Immature natural killer cell (primary cell): ENCODE results near the gene PARD3B. TPM values are rescaled to one million over a fixed set of nuclear protein-coding genes. Genes with fewer than 3 reads are reported as not detected.

Experiments used
- DNase-seq, 3 donors: peaks; one replicate each; pipeline ENCODE4 v3.0.0; 2022; ENCODE audit warnings: mixed read lengths in 1 of 3
- H3K27ac Mint-ChIP-seq, 6 donors: one replicate each; pipeline ENCODE4 v1.8.0; 2020; ENCODE audit warnings: mixed read lengths in 6 of 6, mild to moderate bottlenecking in 5 of 6, inconsistent platforms in 4 of 6, moderate library complexity in 3 of 6
- H3K27me3 Mint-ChIP-seq, 3 donors: one replicate each; pipeline ENCODE4 v1.8.0; 2020 to 2021; ENCODE audit warnings: low read depth in 3 of 3, mild to moderate bottlenecking in 3 of 3, mixed read lengths in 3 of 3, moderate library complexity in 3 of 3, inconsistent platforms in 1 of 3
- H3K36me3 Mint-ChIP-seq, 3 donors: one replicate each; pipeline ENCODE4 v1.8.0; 2020; ENCODE audit warnings: mixed read lengths in 3 of 3, inconsistent platforms in 2 of 3, mild to moderate bottlenecking in 2 of 3
- H3K4me1 Mint-ChIP-seq, 2 donors: one replicate each; pipeline ENCODE4 v1.8.0; 2020; ENCODE audit warnings: inconsistent platforms in 2 of 2, mild to moderate bottlenecking in 2 of 2, mixed read lengths in 2 of 2, moderate library complexity in 1 of 2
- H3K4me3 Mint-ChIP-seq, 5 donors: one replicate each; pipeline ENCODE4 v1.8.0; 2020; ENCODE audit warnings: mild to moderate bottlenecking in 5 of 5, mixed read lengths in 5 of 5, inconsistent platforms in 3 of 5, moderate library complexity in 3 of 5
- H3K9me3 Mint-ChIP-seq, 6 donors: one replicate each; pipeline ENCODE4 v1.8.0; 2020; ENCODE audit warnings: mild to moderate bottlenecking in 6 of 6, mixed read lengths in 6 of 6, inconsistent platforms in 4 of 6, moderate library complexity in 3 of 6
- polyA plus RNA-seq, 3 donors: library from polyadenylated mRNA; unstranded; fragments of 300-500 nt; fragmentation: Illumina TruSeq; gene quantifications; one replicate each; pipeline ENCODE4 v1.2.3, GENCODE V29; 2021

Gene PARD3B
- polyA plus RNA-seq, 3 donors from 2014 or later = not detected

DNA sequence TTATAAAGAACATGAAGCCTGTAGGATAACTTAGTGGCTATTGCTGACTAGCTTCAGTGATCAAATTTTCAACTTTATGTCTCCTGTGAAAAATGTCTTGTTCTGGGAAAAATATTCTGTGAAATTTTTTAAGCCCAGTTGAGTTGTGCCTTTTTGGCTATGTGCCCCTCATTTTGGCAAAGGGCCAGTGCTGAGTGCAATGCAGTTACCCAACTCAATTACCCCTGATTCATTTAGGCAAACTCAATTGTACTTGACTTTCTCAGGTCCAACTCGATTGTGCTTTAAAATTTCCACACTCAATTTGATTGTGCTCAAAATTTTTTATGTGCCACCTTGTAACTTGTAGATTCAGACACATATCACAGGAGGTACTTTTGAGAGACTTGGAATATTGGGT, 588.3 kb downstream of the PARD3B start:
- no peaks in the 10 kb centered on the region for H3K36me3 Mint-ChIP-seq
- H3K9me3 Mint-ChIP-seq = peaks cover 0 to 3% (median 0%) of the 10 kb centered on the region in 6 donors
- no peak overlapping the region for H3K4me3 Mint-ChIP-seq
- peaks cover 15 to 20% of the 10 kb centered on the region in 2 donors for H3K4me1 Mint-ChIP-seq
- no peaks in the 10 kb centered on the region for H3K27me3 Mint-ChIP-seq
- no peak overlapping the region for H3K27ac Mint-ChIP-seq
- no peak for DNase-seq

DNA sequence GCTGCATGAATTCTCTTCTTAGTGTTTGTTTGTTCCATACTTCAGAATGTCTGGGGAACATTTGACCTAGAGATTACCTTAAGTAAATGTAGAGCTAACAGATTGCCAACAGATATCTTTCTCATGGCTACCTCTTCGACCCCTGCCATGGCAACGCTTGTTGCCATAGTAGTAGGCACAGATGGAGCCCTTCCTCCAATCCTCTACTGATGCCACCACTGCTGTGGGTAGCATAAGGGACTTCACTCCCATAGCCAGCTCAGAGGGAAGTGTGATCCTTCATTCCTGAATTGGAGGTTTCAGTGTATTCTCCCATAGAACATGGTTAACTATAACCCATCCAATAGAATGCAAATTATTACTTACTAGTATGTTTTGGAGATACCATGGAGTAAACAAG, 593.5 kb downstream of the PARD3B start:
- Mint-ChIP-seq H3K27me3 (no peaks in the 10 kb centered on the region), H3K9me3 (peaks cover 0 to 4% (median 0%) of the 10 kb centered on the region in 6 donors), H3K36me3 (no peaks in the 10 kb centered on the region), H3K4me1 (peaks cover 0 to 6% of the 10 kb centered on the region in 2 donors), H3K4me3 (no peak overlapping the region), H3K27ac (no peak overlapping the region)
- DNase-seq = no peak

DNA sequence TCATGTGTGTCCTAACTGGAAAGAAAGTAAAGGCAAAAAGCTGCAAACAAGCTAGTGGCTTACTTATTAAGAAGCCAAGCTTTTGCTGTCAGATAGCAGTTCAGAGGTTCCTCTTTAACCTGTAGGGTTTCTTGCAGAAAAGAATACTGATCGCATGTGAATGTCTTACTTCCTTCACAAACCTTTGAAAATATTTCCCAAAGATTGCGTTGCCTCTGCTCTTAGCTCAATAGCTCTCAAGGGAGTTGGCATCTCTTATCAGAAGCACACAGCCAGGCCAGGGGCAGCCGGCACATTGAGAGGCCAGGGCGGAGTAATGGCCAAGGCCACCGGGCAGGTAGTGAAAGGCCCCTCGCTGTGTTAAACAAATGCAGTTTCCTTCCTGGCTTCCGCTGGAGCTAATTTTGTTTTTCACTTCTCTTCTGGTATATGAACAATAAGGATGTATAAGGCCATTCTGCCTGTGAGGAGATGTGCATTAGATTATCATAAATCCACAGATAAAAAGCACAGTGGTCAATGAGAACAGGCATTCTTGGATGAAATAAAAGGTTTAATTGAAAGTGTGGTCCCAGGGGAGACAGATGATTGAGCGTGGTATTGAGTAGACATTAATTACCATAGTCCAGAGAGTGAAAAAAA, 594.7 kb downstream of the PARD3B start:
- Mint-ChIP-seq H3K36me3 (no peaks in the 10 kb centered on the region), H3K9me3 (peaks cover 0 to 2% (median 0%) of the 10 kb centered on the region in 6 donors), H3K27me3 (no peaks in the 10 kb centered on the region), H3K27ac (no peak overlapping the region), H3K4me3 (no peak overlapping the region), H3K4me1 (peaks cover 0 to 6% of the 10 kb centered on the region in 2 donors)
- no peak for DNase-seq

DNA sequence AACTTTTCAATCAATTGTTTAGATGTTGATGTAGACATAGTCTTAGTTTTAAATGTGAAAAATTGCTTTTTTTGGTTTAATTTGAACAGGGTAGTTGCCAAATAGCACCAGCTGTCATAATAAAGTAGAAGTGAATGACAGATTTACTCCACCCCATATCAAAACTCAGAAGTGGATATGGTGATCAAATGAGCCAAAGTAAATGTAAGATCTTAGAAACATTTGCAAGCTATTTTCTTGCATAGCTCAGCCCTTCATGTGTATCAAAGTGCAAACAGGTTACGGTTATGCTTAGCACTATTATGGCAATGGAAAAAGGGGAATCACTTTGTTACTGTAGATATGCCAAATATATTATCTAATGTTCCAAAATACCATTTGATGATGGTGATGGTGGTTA, 596.1 kb downstream of the PARD3B start:
- H3K27ac Mint-ChIP-seq = no peak overlapping the region
- no peak overlapping the region for H3K4me3 Mint-ChIP-seq
- DNase-seq = no peak
- H3K27me3 Mint-ChIP-seq = peaks cover 0 to 2% (median 0%) of the 10 kb centered on the region in 3 donors
- H3K36me3 Mint-ChIP-seq = no peaks in the 10 kb centered on the region
- peaks cover 0 to 2% (median 0%) of the 10 kb centered on the region in 6 donors for H3K9me3 Mint-ChIP-seq
- H3K4me1 Mint-ChIP-seq = peaks cover 0 to 6% of the 10 kb centered on the region in 2 donors

DNA sequence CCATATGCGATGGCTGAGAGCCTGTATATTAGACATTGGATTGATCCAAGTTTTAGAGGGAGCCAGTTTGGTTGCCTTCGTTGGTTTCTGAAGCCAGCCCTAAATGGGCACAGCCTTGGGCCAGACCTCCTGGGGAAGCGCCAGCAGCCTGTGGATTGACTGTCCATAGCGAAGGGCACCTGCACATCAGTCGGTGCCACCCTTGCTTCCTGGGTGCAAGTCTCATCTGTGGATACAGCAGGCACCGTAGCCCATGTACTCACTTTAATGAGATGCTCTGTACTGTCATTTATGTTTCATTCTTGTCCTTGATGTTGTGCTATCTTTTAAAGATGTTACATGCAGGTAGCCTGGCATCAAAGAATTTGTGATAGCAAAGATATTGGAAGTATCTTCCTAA, 600.6 kb downstream of the PARD3B start:
- H3K4me1 Mint-ChIP-seq = no peaks in the 10 kb centered on the region
- H3K36me3 Mint-ChIP-seq = no peaks in the 10 kb centered on the region
- H3K27ac Mint-ChIP-seq = no peak overlapping the region
- H3K27me3 Mint-ChIP-seq = peaks cover 0 to 2% (median 0%) of the 10 kb centered on the region in 3 donors
- peaks cover 0 to 2% (median 0%) of the 10 kb centered on the region in 6 donors for H3K9me3 Mint-ChIP-seq
- no peak for DNase-seq
- H3K4me3 Mint-ChIP-seq = no peak overlapping the region

DNA sequence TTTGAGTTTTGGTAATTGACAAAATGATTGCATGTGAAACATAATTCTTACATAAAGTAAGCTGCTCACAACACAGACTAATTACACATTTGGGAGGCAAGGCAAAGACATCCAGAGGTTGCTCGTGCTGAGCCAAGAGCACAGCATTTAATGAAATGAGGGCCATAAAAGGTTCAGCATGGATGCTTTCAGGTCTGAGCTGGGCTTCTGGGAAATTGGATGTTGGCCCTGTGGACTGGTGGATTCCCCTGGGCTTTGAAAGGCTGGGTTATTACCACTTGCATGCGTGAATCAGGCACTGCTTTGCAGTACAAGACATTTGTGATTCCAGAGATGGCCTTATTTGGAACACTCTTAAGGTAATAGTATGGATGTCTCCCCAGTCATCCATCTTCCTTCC, 603.5 kb downstream of the PARD3B start:
- Mint-ChIP-seq H3K4me3 (no peak overlapping the region), H3K36me3 (no peaks in the 10 kb centered on the region), H3K27ac (no peak overlapping the region), H3K9me3 (peaks cover 0 to 4% (median under 1%) of the 10 kb centered on the region in 6 donors), H3K4me1 (no peaks in the 10 kb centered on the region), H3K27me3 (peaks cover 0 to 2% (median 0%) of the 10 kb centered on the region in 3 donors)
- DNase-seq = no peak

DNA sequence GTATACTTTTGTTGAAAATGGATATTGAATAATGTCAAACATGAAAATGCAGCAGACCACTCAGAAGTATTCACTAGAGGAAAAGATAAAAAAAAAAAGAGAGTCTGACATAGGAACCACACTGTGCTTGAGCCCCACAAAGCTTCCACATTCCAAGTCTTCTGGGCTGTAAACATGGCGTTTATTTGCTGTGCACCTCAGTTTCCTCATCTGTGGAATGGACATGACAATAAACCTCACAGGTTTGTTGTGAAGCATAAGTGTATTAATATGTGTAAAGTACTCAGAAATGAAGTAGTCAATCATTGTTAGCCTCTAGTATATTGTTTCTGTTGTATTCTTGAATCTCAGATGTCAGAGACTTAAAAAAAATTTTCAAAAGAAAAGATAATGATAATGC, 611.2 kb downstream of the PARD3B start:
- Mint-ChIP-seq H3K36me3 (no peaks in the 10 kb centered on the region), H3K4me1 (no peaks in the 10 kb centered on the region), H3K27me3 (peaks cover 0 to 2% (median 0%) of the 10 kb centered on the region in 3 donors), H3K9me3 (peaks cover 0 to 6% (median 0%) of the 10 kb centered on the region in 6 donors), H3K27ac (no peak overlapping the region), H3K4me3 (no peak overlapping the region)
- DNase-seq = no peak

DNA sequence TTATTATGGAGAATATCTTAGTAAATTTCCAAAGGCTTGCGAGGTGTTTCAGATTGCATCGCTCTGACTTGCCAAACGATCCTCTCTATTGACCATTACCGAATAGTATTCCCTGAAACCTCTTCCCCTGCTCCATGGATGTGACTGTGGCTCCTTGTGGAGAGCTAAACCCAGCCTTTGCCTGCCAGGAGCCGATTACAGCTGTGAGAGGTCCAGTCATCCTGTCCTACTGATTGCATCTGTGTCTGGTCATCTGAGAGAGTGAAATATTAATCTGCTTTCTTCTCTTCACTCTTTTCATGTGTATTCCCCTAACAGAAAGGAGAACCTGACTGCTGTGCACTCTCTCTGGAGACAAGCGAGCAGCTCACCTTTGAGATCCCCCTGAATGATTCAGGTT, 613.1 kb downstream of the PARD3B start:
- Mint-ChIP-seq H3K27ac (no peak overlapping the region), H3K4me1 (no peaks in the 10 kb centered on the region)

DNA sequence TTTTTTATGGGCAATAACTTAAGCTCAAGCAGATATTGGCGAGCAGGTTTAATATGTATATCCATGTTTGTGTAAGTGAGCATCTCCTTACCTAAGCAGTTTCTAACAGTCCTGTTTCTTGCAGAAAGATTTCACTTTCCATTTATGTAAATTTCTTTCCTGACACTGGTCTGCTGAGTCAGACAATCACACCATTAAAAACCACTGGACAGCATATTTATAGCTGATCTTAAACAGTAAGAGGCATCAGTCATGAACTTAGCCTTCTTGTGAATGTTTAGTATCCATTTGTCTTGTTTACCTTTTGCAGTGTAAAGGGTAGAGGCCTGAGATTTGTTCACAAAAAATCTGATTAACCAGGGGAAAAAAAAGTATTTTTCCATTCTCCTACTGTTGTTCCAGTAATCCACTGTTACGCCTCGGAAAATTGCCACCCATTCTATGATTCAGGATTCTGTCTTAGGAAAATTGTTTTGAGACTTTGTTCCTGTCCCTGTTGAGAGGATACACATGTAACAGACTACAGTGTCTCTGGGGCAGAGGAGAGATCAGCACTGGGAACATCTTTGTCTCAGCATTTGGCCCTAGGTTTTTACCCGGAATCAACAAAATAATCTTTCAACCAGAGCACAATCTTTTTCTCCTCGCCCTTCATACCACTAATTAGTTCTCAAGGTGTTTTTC, 616.0 kb downstream of the PARD3B start:
- H3K4me1 Mint-ChIP-seq = no peaks in the 10 kb centered on the region
- no peak for DNase-seq
- H3K27me3 Mint-ChIP-seq = peaks cover 0 to 2% (median 0%) of the 10 kb centered on the region in 3 donors
- H3K4me3 Mint-ChIP-seq = no peak overlapping the region
- no peaks in the 10 kb centered on the region for H3K36me3 Mint-ChIP-seq
- peaks cover 0 to 4% (median 0%) of the 10 kb centered on the region in 6 donors for H3K9me3 Mint-ChIP-seq
- H3K27ac Mint-ChIP-seq = no peak overlapping the region

More for the DNA sequence above, 613.1 kb downstream of the PARD3B start:
- Mint-ChIP-seq H3K9me3 (peaks cover 0 to 6% (median 0%) of the 10 kb centered on the region in 6 donors), H3K4me3 (no peak overlapping the region), H3K36me3 (no peaks in the 10 kb centered on the region), H3K27me3 (peaks cover 0 to 2% (median 0%) of the 10 kb centered on the region in 3 donors)
- DNase-seq = no peak

DNA sequence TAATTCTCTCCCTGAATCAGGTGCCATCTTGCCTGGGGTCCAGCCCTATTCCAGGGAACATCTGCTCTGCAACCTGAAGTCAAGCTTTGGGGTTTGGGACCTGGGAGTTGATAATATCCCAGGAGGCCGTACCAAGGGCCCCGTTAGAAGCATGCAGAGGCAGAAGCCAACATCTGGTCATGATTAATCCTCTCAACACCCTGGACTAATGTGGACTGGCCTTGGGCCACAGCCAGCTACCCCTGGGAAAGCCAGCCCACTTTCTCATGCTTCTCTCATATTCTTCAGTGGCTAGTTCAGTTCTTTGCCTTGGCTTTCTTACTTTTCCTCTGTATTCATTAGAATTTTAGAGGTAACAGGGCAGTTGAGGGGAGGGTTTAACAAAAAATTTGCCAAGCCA, 621.5 kb downstream of the PARD3B start:
- DNase-seq = no peak
- H3K27me3 Mint-ChIP-seq = no peaks in the 10 kb centered on the region
- H3K4me1 Mint-ChIP-seq = no peaks in the 10 kb centered on the region
- H3K36me3 Mint-ChIP-seq = no peaks in the 10 kb centered on the region
- no peak overlapping the region for H3K4me3 Mint-ChIP-seq
- H3K9me3 Mint-ChIP-seq = peaks cover 0 to 5% (median 1%) of the 10 kb centered on the region in 6 donors
- no peak overlapping the region for H3K27ac Mint-ChIP-seq

DNA sequence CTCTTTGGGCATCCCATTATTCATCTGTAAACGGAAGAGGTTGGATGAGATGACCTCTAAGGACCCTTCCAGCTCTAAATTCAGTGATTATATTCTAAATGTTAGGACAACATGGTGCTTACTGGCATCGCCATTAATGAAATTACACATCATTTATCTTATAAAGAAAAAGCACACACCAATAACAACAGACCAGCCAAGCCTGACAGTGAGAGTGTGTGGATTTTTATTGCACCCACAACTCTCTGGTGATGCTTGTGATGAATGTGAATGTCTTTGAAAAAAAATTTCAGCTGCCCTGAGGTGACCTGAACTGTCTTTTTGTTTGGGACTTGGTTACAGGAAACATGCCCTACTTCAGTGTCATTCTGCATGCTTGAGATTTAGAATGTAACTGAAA, 623.7 kb downstream of the PARD3B start:
- Mint-ChIP-seq H3K36me3 (no peaks in the 10 kb centered on the region), H3K4me1 (no peaks in the 10 kb centered on the region), H3K9me3 (peaks cover 0 to 10% (median 1%) of the 10 kb centered on the region in 6 donors), H3K4me3 (no peak overlapping the region), H3K27ac (no peak overlapping the region), H3K27me3 (no peaks in the 10 kb centered on the region)
- no peak for DNase-seq

DNA sequence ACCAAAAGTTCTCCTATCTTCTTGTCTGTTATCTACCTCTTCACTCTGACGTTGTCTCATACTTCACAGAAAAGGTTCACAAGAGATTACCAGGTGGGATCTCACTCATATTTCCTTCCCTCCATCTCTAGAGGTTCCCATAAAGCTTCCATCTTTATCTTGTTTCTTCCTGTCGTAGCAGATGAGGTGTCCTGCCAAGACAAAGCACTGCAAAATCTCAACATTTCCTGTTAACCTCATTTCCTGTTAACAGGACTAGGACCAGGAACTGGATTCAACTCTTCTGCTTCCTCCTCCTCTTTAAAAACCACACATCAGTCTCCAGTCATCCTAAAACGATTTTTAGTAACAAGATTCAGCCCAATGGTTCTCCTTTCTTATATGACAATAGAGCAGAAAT, 624.2 kb downstream of the PARD3B start:
- Mint-ChIP-seq H3K27ac (no peak overlapping the region), H3K27me3 (no peaks in the 10 kb centered on the region)

DNA sequence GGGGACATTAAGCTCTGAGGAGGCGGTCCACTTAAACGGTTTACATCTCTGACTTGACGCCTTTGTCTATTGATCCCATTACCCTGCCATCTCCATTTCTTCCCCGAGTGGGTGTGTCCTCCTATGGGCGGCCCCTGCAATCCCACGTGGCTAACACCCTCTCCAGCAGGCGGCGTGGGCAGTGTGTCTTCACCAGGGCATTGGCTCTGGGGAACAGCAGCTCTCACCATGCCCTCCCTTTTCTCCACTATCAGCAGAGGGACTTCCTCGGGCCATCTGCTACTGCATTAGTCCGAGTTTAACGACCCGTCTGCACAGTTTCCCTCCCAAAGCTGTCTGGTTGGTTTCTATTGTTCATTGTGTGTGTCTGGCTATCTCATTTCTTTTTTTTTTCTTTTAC, 625.1 kb downstream of the PARD3B start:
- Mint-ChIP-seq H3K4me3 (no peak overlapping the region), H3K27me3 (no peaks in the 10 kb centered on the region), H3K36me3 (no peaks in the 10 kb centered on the region), H3K4me1 (no peaks in the 10 kb centered on the region), H3K9me3 (peaks cover 0 to 10% (median 1%) of the 10 kb centered on the region in 6 donors), H3K27ac (no peak overlapping the region)
- no peak for DNase-seq

More for the DNA sequence above, 624.2 kb downstream of the PARD3B start:
- Mint-ChIP-seq H3K4me1 (no peaks in the 10 kb centered on the region), H3K36me3 (no peaks in the 10 kb centered on the region), H3K9me3 (peaks cover 0 to 10% (median 1%) of the 10 kb centered on the region in 6 donors), H3K4me3 (no peak overlapping the region)
- DNase-seq = no peak

DNA sequence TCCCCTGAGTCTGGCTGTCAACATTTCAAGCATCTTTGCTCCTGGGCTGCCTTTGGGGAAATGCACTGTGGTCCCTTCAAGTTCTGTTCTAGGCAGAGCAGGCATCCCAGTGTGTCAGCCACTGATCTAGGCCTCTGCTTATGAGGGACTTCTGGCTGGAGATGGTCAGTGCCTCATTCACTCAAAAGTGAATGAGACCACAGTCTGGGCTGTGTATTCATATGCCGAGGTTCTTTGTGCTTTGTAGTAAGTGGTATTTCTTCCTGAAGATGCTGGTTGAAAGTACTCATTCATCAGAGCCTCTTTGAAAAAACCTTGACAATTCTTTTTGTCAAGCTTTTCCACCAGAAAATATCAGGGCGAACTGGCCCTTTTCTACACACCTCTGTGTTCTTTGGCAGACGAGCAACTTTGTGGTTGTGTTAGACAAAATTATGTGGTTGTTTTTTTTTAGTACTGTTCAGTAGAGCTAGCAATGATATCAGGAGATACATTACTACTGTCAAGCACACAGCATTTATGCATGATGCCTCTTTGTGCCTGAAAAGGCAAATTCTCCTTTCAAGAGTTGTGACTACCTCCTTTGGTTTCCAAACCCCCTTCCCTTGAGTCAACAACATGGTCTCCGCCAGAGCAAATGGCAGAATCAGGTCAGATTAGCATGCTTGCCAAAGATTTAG, 626.1 kb downstream of the PARD3B start:
- no peaks in the 10 kb centered on the region for H3K27me3 Mint-ChIP-seq
- H3K27ac Mint-ChIP-seq = no peak overlapping the region
- no peaks in the 10 kb centered on the region for H3K4me1 Mint-ChIP-seq
- no peak for DNase-seq
- peaks cover 0 to 10% (median 1%) of the 10 kb centered on the region in 6 donors for H3K9me3 Mint-ChIP-seq
- no peaks in the 10 kb centered on the region for H3K36me3 Mint-ChIP-seq
- no peak overlapping the region for H3K4me3 Mint-ChIP-seq
